NCI-H1092 treated with DMSO at 0.1 percent for 48 hours (cell line): ENCODE measurements around the gene HNF4A.

Source experiments
- DNase-seq: peaks from one replicate; lab custom pipeline; 2025; lab: John Stamatoyannopoulos, UW

The HNF4A gene

DNA sequence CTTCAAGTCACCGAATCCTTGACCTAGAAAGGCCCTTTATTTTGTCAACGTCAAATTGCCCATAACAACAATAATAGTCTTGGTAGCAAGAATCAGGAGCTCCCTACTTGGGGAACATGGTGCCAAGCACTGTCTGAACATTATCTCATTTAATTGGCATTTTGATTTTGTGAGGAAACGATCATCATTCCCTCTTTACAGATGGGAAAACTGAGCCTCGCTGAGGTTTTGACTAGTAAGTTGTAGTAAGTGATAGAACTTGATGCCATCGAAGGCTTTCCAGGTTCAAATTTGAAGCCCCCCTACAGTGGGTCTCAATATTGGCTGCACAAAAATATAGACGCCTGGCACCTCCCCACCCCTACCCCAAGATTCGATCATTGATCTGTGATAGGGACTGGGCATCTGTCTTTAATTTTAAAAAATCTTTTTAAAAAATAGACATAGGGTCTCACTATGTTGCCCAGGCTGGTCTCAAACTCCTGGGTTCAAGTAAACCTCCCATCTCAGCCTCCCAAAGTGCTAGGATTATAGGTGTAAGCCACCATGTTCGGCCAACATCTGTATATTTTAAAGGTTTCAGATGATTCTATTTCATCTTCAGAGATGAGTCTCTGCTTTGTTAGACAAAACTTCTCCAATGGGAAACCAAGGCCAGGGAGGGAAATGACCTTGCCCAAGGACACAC lies 36.7 kb downstream of the HNF4A start:
- no peak for DNase-seq

DNA sequence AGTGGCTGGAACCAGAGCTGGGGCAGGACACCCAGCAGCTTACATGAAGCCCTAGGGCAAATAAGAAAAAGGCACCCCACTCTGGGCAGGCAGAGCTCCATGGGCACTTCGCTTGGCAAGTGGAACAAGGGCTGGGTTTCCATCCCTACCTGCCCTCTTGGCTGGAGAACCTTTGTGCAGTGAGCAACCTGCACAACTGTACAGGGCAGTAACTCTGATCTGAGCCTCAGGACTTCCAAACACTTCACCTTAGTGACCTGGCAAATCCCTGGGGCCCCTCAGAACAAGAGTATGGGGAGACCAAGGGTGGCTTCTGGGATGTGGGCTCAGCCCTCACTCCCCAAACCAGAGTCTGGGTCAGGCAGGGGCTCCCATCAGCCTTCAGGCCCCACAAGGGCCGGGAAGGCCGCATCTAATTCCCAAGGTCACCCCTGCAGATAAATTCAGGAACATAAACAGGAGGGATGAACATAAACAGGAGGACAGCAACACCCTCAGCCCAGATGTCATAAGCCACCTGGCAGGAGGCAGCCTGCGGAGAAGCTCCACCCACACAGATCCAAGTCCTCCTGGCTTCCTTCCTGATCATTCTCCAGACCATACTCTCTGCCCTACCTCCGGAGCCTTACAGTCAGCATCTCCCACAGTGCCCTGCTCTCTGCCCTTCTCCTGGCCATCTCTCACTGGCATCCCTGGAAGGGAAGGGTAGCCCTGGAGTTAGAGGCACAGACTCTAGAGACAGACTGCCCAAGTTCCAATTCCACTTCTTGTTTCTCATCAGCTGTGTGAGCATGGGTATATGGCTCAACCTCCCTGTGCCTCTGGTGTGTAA lies 37.5 kb downstream of the HNF4A start:
- DNase-seq: no peak

DNA sequence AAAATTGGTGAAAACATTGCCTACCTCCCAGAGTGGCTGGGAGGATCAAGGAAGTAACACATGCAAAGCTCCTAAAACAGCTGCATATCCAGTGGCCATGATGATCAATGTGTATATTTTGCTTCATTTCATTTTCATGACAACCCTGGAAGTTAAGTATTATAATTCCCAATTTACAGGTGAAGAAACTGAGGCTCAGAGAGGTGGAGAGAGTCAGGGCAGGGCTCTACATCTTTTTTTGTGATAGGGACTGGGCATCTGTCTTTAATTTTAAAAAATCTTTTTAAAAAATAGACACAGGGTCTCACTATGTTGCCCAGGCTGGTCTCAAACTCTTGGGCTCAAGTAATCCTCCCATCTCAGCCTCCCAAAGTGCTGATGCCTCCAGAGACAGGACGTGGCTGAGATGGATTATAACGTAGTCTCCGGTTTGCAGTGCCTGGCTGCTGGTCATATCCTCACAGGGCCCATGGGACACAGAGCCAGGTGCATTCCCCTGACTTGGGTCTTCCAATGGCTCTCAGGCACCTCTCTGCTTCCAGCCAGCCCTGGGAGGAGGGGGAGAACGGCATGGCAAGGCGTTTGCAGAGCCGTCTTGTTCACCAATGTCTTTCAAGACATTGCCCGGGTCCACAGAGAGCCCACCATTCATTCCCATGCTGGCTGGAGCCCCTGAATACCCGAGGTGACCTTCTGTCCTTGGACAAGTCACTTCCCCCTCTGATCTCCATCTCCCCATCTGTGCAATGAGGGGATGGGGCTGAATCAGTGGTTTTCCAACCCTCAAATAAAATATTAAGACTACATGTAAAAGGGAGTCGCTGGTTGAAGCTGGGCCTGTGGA lies 38.3 kb downstream of the HNF4A start:
- no peak for DNase-seq

DNA sequence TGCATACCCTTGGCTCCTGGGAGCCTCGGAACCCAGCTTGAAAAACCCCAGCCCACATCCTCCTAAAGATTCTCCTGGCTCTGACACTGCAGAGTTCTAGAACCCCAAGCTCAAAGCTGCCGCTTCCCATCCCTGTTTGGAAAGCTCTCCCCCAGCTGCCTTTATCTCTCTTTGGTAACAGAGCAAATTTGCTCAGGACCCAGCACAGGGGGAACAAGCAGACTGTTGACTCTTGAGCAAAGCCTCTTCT lies 38.9 kb downstream of the HNF4A start:
- no peak for DNase-seq

DNA sequence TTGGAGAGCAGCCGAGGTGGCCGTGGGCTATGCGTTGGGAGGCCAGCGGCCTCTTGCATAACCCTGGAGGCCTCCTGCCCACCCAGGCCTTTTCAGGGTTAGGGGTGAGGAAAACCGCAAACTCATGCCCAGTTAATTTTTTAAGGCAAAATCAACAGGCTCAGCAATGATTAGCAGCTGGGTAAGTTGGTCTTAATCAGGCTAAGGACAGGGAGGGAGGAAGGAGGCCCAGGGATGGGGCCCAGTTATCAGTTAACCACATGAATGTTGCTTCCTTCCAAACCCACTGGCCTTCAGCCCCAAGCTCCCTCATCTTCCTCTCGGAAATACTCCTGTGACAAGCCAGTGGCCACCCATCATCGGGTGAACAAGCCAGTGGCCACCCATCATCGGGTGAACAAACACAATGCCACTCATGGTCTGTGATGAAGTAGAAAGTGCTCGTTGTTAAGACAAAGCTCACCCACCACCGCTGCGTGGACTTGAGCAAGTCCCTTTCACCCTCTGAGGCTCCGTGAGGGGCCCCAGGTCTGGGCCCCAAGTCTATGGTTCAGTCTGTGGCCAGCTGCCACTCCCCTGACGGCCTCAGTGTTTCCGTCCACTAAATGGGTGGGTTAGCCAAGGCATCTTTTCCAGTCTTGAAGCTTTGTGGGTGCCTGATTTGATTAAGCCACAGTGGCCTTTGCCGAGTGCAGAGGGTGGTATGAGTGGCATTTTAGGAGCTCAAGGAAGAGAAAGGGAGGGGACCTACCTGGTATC lies 39.4 kb downstream of the HNF4A start:
- DNase-seq: no peak

DNA sequence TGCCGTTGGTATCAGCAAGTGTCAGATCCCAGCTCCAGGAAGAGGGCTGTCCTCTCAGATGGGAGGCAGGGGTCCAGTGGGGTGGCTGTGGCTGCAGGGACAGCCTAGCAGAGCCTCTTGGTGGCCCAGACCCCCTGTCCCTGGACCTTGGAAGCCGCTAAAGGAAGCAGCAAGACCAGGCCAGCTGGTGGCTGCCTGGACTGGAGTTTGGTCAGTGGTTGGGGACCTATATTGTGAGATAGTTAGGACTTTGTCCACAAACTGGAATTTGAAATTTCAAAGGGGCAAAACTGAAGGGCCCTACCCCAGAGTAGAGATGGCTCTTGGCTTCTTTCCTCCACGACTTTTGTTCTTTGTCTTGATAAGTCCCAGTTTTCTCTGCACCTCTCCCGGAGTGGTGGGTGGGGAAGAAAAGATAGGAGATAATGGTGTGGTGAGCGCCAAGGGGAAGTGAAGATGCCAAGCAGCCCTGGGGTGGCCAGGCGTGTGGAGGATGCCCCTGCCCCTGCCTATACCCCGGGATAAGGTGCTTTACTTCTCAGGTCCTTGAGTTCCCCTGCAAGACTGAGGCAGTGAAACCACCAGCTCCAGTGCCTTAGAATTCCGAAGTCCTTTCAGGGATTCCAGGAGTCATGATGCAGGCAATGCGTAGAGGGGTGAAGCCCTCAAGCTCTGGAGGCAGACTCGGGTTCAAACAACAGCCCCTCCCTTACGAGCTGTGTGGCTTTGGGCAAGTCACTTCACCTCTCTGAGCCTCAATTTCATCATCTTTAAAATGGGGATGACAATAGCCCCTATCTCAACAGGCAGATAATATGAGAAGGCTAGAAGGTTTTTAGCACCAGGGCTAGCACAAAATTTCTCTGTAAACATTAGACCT lies 40.2 kb downstream of the HNF4A start:
- DNase-seq: no peak

DNA sequence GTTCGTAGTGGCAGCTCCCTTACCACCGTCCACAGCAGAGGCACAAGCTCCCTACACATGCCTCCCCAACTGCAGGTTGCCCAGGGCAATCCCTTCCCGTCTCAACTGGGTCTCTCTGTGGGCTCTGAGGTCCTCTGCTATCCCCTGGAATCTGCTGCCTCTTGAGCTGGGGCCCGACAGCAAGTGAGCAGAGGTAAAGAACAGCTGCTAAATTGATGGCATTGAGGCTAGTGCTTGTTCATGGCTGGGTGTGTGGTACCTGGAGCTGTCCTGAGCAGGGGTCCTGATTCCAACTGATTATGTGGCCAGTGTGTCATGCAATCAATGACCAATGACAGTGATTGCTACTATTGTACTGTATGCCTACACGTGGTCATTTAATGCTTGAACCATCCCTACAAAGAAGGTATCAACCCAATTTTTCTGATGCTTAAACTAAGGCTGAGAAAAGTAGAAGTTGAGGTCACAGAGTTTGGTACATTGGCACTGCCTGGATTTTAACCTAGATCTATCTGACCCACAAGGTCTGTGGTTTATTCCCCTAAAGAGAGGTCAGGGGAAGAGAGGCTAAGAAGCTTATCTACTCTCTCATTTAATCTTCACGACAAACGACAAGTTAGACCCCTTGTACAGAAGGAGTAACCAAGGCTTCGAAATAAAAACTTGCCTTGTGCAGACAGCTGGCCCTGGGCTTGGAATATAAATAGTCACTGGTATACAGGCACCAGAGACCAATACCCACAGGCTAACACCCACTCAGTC lies 41.1 kb downstream of the HNF4A start:
- DNase-seq: no peak

DNA sequence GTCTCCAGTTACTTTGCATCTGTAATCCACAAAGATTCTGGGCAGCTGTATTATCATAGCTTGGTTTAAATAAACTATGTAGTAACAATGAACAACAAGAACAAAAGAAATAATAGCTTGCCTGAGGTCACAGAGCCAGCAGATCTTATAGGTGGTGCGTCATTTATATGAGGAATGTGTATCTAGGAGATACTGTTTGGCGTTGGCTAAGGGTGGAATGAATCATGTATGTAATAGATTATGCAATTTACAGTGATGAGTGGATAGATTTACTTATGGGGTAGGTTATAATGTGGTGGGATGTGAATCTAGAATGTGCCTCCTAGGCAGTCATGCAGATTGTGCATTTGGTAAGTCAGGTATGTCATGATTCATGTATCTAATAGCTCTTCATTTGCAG lies 42.8 kb downstream of the HNF4A start:
- DNase-seq: no peak

DNA sequence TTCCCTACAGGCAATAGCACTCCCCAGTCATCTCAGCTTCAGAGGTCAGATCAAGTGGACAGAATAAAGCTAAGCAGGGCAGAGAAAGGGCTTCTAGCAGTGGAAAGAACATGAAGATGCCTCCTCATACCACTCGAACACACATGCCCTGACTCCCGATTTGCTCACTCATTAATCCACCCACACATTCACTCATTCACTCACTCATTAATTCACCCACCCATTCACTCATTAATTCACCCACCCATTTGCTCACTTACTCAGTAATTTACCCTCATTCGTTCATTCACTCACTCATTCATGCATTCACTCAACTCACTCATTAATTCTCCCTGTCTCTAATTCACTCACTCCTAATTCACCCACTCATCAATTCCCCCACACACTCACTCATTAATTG lies 43.9 kb downstream of the HNF4A start:
- DNase-seq: no peak

DNA sequence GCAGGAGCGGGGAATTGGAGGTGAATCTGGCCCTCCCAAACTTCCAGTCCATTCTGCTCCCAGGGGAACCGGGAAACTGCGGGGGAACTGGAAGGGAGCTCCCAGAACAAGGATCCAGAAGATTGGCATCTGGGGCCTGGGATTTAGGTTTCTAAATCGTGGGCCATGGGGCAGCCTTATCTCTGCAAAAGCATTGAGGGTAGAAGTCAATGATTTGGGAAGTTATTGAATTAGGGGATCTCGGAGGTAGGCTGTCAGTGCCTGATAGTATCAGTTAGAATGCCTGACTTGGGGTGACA lies 45.1 kb downstream of the HNF4A start:
- no peak for DNase-seq

DNA sequence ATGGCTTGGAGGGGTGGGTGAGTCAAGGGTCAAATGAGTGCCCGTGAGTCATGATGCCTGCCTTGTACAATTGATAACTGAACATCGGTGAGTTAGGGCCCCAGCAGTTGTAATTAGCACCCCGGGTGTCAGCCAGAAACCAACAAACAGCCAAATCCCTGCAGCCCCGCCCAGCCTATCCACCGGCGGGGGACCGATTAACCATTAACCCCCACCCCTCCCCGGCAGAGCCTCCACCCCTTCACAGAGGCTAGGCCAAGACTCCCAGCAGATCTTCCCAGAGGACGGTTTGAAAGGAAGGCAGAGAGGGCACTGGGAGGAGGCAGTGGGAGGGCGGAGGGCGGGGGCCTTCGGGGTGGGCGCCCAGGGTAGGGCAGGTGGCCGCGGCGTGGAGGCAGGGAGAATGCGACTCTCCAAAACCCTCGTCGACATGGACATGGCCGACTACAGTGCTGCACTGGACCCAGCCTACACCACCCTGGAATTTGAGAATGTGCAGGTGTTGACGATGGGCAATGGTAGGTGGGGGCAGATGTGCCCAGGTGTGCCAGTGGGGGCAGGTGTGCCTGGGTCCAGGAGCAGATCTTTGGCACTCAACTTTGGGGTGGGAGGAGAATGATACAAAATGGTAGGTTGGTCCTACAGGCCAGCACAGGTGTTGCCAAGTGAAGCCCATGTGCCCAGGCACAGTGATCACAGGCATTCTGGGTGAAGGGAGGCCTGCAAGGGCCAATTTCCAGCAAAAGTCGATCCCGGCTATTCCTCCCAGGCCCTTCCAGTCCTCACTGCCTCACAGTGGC lies 45.7 kb downstream of the HNF4A start:
- no peak for DNase-seq

DNA sequence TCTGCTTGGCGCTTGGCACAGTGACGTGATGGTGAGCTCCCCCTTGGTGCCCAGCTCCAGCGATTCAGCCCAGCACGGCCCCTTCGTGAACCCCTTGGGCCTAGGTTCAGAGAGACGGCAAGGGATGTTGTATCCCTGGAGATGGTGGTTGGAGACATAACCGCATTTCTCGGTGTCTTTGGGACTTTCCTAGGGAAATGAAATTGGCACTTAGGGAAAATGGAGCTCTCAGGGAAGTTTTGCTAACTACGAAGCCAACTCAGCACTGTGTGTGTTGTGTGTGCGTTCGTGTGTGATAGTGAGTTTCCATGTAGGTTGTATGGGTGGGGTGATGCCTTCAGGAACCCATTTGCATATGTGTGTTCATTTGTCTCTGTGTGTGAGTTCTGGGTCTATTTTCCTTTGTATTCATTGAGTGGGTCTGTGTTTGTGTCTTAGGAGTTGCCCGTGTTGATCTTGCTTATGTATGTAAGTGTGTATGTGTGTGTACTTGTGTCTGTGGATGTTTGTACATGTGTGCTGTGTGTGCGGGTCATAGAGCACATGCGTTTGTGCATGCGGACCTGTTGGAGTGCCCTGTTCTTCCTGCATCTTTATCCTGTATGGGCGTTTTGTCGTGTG lies 46.4 kb downstream of the HNF4A start:
- DNase-seq: no peak

DNA sequence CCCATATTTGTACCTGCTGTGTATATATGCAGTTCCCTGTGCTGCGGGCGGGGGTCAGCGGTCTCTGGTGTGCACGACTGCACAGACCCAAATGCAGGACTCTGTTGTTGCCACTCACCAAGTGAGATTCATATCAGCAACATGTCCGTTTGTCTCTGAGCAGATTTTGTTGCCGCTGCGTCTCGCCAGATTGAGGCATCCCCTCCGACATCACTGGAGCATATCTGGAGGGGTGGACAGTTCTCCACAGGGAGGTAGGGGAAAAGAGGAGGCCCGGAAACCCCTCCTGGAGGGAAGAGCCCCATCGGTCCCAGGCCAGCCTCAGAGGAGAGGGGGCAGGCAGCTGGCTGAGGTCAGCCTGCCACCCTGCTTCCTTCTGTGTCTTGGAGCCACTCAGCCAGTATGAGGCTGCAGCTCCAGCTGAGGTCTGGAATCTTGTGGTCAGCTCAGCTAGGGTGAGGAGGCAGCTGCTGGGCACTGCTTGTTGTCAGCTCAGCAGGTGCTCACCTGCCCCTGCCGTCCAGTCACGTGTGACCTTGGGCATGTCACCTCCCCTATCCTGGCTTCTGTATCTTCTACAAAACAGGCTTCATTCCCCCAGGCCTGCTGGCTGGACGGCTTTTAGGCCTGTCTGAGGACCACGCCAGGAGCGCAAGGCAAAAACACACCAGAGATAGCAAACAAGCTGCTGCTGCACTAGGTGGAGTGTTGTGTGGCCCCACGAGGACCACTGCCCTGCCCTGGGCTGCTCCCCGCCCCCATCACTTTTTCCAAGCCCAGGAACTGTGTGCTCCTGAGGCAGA lies 47.1 kb downstream of the HNF4A start:
- DNase-seq: no peak

DNA sequence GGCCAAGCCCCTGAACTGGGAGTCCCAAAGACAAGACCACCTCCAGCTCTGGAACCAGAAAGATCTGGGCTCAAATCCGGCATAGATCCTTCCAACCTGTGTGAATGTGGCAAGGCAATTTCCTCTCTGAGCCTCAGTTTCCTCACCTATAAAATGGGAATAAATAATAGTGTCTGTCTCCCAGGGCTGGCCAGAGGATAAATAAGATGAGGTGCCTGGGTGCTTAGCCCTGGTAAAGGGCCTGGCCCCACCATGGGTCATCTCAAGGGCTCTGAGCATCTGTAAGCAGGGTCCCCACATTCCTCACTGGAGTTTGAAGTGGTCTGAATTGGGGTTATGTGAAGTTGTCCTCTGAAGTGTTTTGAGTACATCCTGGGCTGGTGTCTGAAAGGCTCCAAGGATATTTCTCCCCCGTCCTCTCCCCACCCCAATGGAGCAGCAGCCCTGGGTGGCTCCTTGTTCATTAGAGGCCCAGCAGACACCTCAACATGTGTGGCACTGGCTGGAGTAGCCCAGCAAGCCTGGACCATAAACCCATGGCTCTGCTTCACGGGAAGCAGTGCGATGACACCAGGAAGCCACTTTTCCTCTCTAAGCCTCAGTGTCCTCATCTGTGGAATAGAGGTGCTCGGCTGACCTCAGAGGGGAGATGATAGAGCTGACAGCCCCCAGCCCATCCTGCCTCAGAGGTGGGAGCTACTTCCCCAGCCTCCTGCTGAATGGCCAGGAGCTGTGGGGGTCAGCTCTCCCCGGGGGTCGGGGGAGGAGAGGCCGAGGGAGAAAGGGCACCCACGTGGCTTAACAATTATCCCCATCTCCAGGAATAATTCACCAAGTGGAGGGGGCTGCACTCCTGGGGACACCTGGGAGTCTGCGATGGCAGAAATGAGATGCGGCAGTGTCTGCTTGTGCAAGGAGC lies 48.0 kb downstream of the HNF4A start:
- DNase-seq: no peak

DNA sequence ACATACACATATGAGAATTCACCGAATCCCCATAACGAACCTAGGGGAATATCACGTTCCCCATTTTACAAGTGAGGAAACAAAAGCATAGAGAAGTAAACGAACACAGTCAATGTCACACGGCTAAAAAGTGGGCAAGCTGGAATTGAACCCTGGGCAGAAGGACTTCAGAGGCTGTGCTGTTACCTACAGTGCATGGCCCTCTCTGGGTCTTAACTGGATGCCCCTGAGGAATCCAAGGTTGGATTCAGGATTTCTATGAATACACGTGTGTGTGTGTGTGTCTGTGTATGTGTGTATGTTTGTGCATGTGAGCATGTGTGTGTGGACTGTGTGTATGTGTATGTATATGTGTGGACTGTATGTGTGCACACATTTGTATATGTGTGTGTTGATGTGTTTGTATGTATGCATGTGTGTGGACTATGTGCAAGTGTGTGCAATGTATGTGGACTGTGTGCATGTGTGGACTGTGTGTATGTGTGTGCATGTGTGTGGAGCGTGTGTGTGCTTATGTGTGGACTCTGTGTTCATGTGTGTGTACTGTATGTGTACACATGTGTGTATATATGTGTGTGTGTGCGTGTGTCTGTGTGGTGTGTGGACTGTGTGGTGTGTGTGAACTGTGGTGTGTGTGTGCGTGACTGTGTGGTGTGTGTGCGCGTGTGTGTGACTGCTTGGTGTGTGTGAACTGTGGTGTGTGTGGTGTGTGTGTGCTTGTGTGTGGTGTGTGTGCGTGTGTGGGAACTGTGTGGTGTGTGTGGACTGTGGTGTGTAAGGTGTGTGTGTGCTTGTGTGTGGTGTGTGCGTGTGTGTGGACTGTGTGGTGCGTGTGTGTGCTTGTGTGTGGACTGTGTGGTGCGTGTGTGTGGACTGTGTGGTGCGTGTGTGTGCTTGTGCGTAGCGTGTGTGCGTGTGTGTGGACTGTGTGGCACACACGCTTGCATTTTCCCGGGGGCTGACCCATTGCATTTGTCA lies 49.0 kb downstream of the HNF4A start:
- DNase-seq: no peak

DNA sequence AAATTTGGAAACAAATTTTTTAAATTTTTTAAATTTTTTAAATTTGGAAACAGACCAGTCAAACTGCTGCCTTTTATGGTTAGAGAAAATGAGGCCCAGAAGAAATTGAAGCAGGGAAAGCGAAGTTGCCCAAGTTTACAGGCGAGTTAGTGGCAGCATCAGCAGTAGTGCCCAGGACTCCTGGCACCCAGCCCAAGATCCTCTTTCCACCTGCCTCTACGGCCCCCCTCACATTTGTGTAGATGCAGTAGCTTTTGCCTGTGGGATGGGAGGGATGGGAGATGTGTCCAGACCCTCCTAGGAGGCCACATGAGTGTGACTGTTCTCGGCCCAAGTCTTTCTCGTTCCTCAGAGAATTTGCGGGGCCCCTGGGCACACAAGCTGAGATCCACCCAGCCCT lies 49.8 kb downstream of the HNF4A start:
- DNase-seq: no peak
